ENCODE data around the gene MYBPC2.

Gene MYBPC2

DNA sequence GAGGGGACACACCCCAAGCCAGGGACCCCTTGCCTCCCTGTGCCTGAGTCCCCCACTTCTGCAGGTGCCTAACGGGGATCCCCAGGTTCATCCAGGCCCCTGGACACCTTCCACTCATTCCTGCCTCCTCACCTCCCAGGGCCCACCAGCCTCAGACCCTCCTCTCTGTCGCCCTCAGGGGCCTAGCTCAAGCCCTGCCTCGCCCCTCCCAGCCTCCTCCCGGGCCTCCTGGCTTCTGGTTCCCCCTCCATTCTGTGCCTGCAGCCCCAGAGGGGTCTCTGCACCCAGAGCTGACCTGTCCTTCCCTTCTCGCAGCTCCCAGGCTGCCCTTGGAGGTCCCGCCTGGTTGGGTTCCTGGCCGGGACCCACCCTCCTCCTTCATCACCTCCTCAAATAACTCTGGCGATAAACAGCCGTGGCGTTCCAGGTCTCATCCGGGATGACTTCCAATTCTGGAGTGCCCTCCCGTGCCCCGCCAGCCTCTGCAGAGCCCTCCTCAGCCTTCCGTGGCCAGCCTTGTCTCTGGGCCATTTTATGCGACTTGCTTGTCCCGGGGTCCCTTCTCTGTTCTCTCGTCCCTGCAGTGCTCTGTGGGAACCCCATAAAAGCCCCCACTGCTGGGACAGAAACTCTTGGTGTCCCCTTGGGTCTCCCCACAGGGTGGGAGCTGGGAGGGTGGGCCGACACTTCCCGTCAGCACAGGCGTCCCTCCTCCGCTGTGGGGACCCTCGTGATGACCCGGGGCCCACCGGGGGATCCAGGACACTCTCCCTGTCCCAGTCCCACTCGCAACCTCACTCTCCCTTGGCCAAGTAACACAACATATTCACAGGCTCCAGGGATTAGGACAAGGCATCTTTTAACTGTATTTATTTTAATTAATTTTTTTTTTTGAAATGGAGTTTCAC is 69.1 kb downstream of the MYBPC2 start:
- ATAC-seq: no peak
- TF ChIP-seq BACH2 (CRISPR knock-in tag; IDR thresholded peaks at IDR 0.05; ENCODE audit: borderline replicate concordance): no peak
- no peak for TF ChIP-seq CSRNP3 (CRISPR knock-in tag; IDR thresholded peaks at IDR 0.05)
- no peak for TF ChIP-seq TOX (CRISPR knock-in tag; IDR thresholded peaks at IDR 0.05; ENCODE audit: borderline replicate concordance)
- no peak for TF ChIP-seq ARNTL (CRISPR knock-in tag; IDR thresholded peaks at IDR 0.05; ENCODE audit: borderline replicate concordance, low read depth)
- no peak for TF ChIP-seq PATZ1 (CRISPR knock-in tag; IDR thresholded peaks at IDR 0.05; ENCODE audit: borderline replicate concordance)
- no peak for TF ChIP-seq TSHZ2 (CRISPR knock-in tag; IDR thresholded peaks at IDR 0.05)
- TF ChIP-seq CSDC2 (CRISPR knock-in tag; IDR thresholded peaks at IDR 0.05): no peak
- no peak for TF ChIP-seq GLIS3 (CRISPR knock-in tag; IDR thresholded peaks at IDR 0.05)
- TF ChIP-seq SNAI2 (CRISPR knock-in tag; IDR thresholded peaks at IDR 0.05): no peak
- no peak for TF ChIP-seq ZNF70 (CRISPR knock-in tag; IDR thresholded peaks at IDR 0.05)
- TF ChIP-seq, protein P1, sequence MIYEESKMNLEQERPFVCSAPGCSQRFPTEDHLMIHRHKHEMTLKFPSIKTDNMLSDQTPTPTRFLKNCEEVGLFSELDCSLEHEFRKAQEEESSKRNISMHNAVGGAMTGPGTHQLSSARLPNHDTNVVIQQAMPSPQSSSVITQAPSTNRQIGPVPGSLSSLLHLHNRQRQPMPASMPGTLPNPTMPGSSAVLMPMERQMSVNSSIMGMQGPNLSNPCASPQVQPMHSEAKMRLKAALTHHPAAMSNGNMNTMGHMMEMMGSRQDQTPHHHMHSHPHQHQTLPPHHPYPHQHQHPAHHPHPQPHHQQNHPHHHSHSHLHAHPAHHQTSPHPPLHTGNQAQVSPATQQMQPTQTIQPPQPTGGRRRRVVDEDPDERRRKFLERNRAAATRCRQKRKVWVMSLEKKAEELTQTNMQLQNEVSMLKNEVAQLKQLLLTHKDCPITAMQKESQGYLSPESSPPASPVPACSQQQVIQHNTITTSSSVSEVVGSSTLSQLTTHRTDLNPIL (CRISPR knock-in tag; IDR thresholded peaks at IDR 0.05; ENCODE audit: low read depth): no peak
- TF ChIP-seq ZFP30 (CRISPR knock-in tag; IDR thresholded peaks at IDR 0.05): no peak
- TF ChIP-seq ZNF565 (CRISPR knock-in tag; conservative IDR thresholded peaks at IDR 0.05; ENCODE audit: low read depth): no peak
- TF ChIP-seq POU6F1 (CRISPR knock-in tag; IDR thresholded peaks at IDR 0.05; ENCODE audit: borderline replicate concordance, low read depth): no peak
- TF ChIP-seq ZNF8 (CRISPR knock-in tag; IDR thresholded peaks at IDR 0.05): no peak
- TF ChIP-seq OSR1 (CRISPR knock-in tag; IDR thresholded peaks at IDR 0.05): no peak
- no peak for TF ChIP-seq RARB (CRISPR knock-in tag; IDR thresholded peaks at IDR 0.05)
- no peak for TF ChIP-seq ISL1 (CRISPR knock-in tag; IDR thresholded peaks at IDR 0.05)

DNA sequence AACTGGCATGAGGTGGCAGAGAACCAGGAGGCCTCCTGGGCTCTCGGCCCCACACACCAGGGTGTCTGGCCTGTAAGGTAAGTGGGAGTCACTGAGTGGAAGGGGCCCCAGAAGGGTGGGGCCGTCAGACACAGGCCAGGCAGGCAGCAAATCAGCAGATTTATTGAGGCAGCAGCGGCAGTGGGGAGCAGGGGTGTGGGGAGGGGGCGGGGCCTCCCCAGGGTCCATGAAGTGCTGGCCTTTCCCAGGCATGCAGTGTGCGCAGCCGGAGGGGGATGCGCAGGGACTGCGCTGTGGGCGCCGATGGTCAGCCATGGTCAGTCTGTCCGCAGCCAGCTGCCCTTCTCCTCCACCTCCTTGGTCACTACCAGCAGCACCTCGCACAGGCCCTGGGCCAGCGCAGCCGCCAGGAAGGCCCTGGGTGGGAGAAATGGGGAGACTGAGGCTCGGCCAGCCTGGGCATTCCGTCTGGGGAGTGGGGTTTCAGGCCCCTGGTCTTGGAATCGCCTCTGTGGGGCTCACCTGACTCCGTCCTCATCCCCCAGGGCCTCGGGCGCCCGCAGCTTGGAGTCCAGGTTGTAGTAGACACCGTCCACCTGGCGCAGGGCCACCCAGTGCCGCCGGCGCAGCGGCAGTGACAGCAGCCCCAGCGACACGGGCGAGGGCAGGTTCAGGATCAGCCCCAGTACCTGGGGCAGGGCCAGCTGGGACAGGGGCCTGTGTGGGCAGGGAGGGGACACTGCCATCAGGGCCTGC is 73.3 kb downstream of the MYBPC2 start:
- ATAC-seq: no peak
- no peak for TF ChIP-seq TCF4 (CRISPR knock-in tag; IDR thresholded peaks at IDR 0.05; ENCODE audit: borderline replicate concordance)

DNA sequence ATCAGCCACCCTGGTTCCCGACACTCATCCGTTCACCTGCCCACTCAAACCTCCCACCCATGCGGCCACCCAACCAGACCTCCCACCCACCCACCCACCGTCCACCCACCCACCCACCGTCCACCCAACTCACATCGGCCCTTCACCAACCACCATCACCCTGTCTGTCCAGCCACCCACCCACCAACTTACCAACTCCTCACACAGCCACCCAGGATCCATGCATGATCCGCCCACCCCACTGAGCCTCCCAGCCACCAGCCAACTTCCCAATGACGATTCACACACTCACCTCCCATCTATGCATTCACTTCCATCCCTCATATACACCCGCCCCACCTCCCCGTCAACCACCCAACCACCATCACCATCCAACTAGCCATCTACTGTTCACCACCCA is 74.0 kb downstream of the MYBPC2 start:
- ATAC-seq: no peak
- TF ChIP-seq ISL1 (CRISPR knock-in tag; IDR thresholded peaks at IDR 0.05) (no peak), CSDC2 (CRISPR knock-in tag; IDR thresholded peaks at IDR 0.05) (no peak), RARB (CRISPR knock-in tag; IDR thresholded peaks at IDR 0.05) (no peak), TSHZ2 (CRISPR knock-in tag; IDR thresholded peaks at IDR 0.05) (no peak), PATZ1 (CRISPR knock-in tag; IDR thresholded peaks at IDR 0.05; ENCODE audit: borderline replicate concordance) (no peak)
- TF ChIP-seq, protein P1 (CRISPR knock-in tag; IDR thresholded peaks at IDR 0.05; ENCODE audit: low read depth): no peak

Measured in SK-N-SH treated with all-trans-retinoic acid at 6 μM for 48 hours (cell line).